Neural progenitor cell (in vitro differentiated cells): ENCODE measurements around the gene GASK1B.

Experiments
- CTCF ChIP-seq: fragments of 200-600 bp; sonication (generic); IDR thresholded peaks from 2 replicates; pipeline ENCODE4 v1.5.1; 2017; ENCODE audit warnings: antibody characterized with exemption, mild to moderate bottlenecking
- EZH2 ChIP-seq: fragments of 200-600 bp; sonication (generic); IDR thresholded peaks from 2 replicates; pipeline ENCODE4 v1.6.1; 2017; ENCODE audit warnings: antibody characterized with exemption, mild to moderate bottlenecking, moderate library complexity

GRCh38 chr4:158213466-158213865 is 40.6 kb upstream of the GASK1B start:
- TF ChIP-seq EZH2 = no peak
- no peak for TF ChIP-seq CTCF
